Spleen (tissue), 11 donors: ENCODE data around the gene MCRS1. TPM values are rescaled to one million over a fixed set of nuclear protein-coding genes. Genes with fewer than 3 reads are reported as not detected.

Experiments used
- DNase-seq: peaks from one replicate; pipeline ENCODE4 v3.0.0-alpha.2; 2020
- H3K27ac ChIP-seq, 8 donors: fragments of 200-600 bp; sonication (generic) in 7 of 8; 1 replicate in 4 of 8; 2 replicates in 4 of 8; pipeline versions ENCODE4 v1.5.0 to v1.8.0; 2016 to 2021; ENCODE audit warnings: inconsistent platforms in 4 of 8, mild to moderate bottlenecking in 4 of 8, moderate library complexity in 1 of 8
- H3K27me3 ChIP-seq, 7 donors: fragments of 200-600 bp; sonication (generic) in 6 of 7; replicated peaks in 1 of 7; 1 replicate in 4 of 7; 2 replicates in 3 of 7; pipeline versions ENCODE4 v1.5.0 to v1.8.0; 2016 to 2021; ENCODE audit warnings: inconsistent platforms in 3 of 7, mild to moderate bottlenecking in 1 of 7
- H3K36me3 ChIP-seq, 6 donors: fragments of 200-600 bp; sonication (generic) in 5 of 6; 1 replicate in 4 of 6; 2 replicates in 2 of 6; pipeline versions ENCODE4 v1.5.0 to v1.8.0; 2016 to 2021; ENCODE audit warnings: inconsistent platforms in 2 of 6
- H3K4me1 ChIP-seq, 6 donors: fragments of 200-600 bp; sonication (generic) in 5 of 6; 1 replicate in 3 of 6; 2 replicates in 3 of 6; pipeline versions ENCODE4 v1.5.0 to v1.8.0; 2016 to 2021; ENCODE audit warnings: inconsistent platforms in 3 of 6
- H3K4me3 ChIP-seq, 8 donors: fragments of 200-600 bp; sonication (generic) in 7 of 8; 1 replicate in 4 of 8; 2 replicates in 4 of 8; pipeline versions ENCODE4 v1.5.0 to v1.8.0; 2016 to 2021; ENCODE audit warnings: inconsistent platforms in 4 of 8, mild to moderate bottlenecking in 4 of 8, moderate library complexity in 2 of 8
- H3K9me3 ChIP-seq, 8 donors: fragments of 200-600 bp; sonication (generic) in 7 of 8; 1 replicate in 4 of 8; 2 replicates in 4 of 8; pipeline versions ENCODE4 v1.5.0 to v1.8.0; 2016 to 2021; ENCODE audit warnings: inconsistent platforms in 4 of 8
- CTCF ChIP-seq, 11 experiments: fragments of 200-600 bp in 7 of 11; fragments of 450-650 bp in 4 of 11; sonication (generic) in 4 of 11; IDR thresholded peaks in 8 of 11; conservative IDR thresholded peaks in 3 of 11; 1 replicate in 7 of 11; 2 replicates in 4 of 11; pipeline versions ENCODE4 v1.4.0 to v1.8.0; 2016 to 2021; ENCODE audit warnings: antibody characterized with exemption in 11 of 11, inconsistent platforms in 4 of 11, mild to moderate bottlenecking in 1 of 11
- POLR2A ChIP-seq, 3 donors: fragments of 450-650 bp; IDR thresholded peaks; one replicate each; pipeline ENCODE4 v1.5.1; 2017; ENCODE audit warnings: antibody characterized with exemption in 3 of 3, mild to moderate bottlenecking in 1 of 3
- POLR2AphosphoS5 ChIP-seq, 3 donors: sonication (generic); formaldehyde crosslinking; IDR thresholded peaks; one replicate each; pipeline ENCODE4 v1.5.1; 2017; ENCODE audit warnings: antibody characterized with exemption in 3 of 3
- WGBS, 5 donors: extraction: QIAGEN DNeasy Blood & Tissue Kit in 3 of 5; methylation state at CpG; one replicate each; pipeline versions ENCODE4 v1.1.5 to v1.1.7; 2013 to 2018; 5-methylcytosine and 5-hydroxymethylcytosine counted together
- intact Hi-C: fragments of 100-400 bp; cut with DNase I; formaldehyde crosslinking; loops from one replicate; pipeline ENCODE4 v1.15.0; 2023; ENCODE audit warnings: low total_unique reads
- polyA plus RNA-seq, 3 donors: library from polyadenylated mRNA; stranded (reverse); fragments of 200-250 nt; gene quantifications; one replicate each; pipeline ENCODE4 v1.2.1, GENCODE V29; 2013
- total RNA-seq, 7 donors: library from RNA; depleted of rRNA in 3 of 7; stranded (reverse); fragments of >200 nt in 3 of 7; fragmentation: NEBNext Ultra II Directional in 4 of 7; extraction: Animal tissue kit (Norgen Biotek cat#: 25700) in 4 of 7; gene quantifications; one replicate each; pipeline versions ENCODE4 v1.1.0 to v1.2.1, GENCODE V29; 2016 to 2021
- donor health status: healthy with polysubstance abuse.
- donor health status: DM: no; HTN: no; CAD: no; lungs with moderate emphysema.
- donor health status: DM: no; HTN: no; CAD: no.
- donor health status: Bipolar disorder and iron deficiency.
- donor health status: healthy.
- donor health status: DM: no; HTN: no; CAD: no.
- donor health status: DM: yes; HTN: yes; CAD: no.

Gene MCRS1
- total and polyA plus RNA-seq, 10 donors: 44.1 to 64.7 (median 54.3) TPM

GRCh38 chr12:49588721-49589516 lies 21.0 kb upstream of the MCRS1 start:
- intact Hi-C loops: no loop called here
- no peak for TF ChIP-seq POLR2A (IDR thresholded peaks at IDR 0.05)
- no peak for TF ChIP-seq POLR2AphosphoS5 (IDR thresholded peaks at IDR 0.05)
- no peak for TF ChIP-seq CTCF (IDR thresholded peaks at IDR 0.05 in 8 of 11, conservative IDR thresholded peaks at IDR 0.05 in 3 of 11)

GRCh38 chr12:49588281-49588680 lies 20.3 kb upstream of the MCRS1 start:
- H3K4me1 ChIP-seq: peaks cover 0 to 20% (median 3%) of the 10 kb centered on the region in 6 donors
- no peak for DNase-seq
- intact Hi-C loops: no loop called here
- H3K36me3 ChIP-seq: peaks cover 0 to 49% (median 0%) of the 10 kb centered on the region in 6 donors
- TF ChIP-seq POLR2AphosphoS5 (IDR thresholded peaks at IDR 0.05): no peak
- TF ChIP-seq POLR2A (IDR thresholded peaks at IDR 0.05): no peak
- no peak for TF ChIP-seq CTCF (IDR thresholded peaks at IDR 0.05 in 8 of 11, conservative IDR thresholded peaks at IDR 0.05 in 3 of 11)
- H3K27ac ChIP-seq: no peak overlapping the region
- no peaks in the 10 kb centered on the region for H3K27me3 ChIP-seq
- no peak overlapping the region for H3K4me3 ChIP-seq
- 83 to 89% (median 86%) methylated on average over 7 of the region's 7 CpGs for WGBS, 5 donors
- H3K9me3 ChIP-seq: peaks cover 0 to 11% (median 8%) of the 10 kb centered on the region in 8 donors

More at GRCh38 chr12:49588721-49589516, 21.0 kb upstream of the MCRS1 start:
- 75 to 82% (median 81%) methylated on average over 4 of the region's 4 CpGs for WGBS, 5 donors
- H3K9me3 ChIP-seq: peaks cover 0 to 11% (median 8%) of the 10 kb centered on the region in 8 donors
- H3K4me3 ChIP-seq: no peak overlapping the region
- DNase-seq: no peak
- no peaks in the 10 kb centered on the region for H3K27me3 ChIP-seq
- peaks cover 0 to 43% (median 0%) of the 10 kb centered on the region in 6 donors for H3K36me3 ChIP-seq
- peaks cover 0 to 20% (median 1%) of the 10 kb centered on the region in 6 donors for H3K4me1 ChIP-seq
- no peak overlapping the region for H3K27ac ChIP-seq

GRCh38 chr12:49587174-49587908 lies 19.4 kb upstream of the MCRS1 start:
- H3K9me3 ChIP-seq: peaks cover 0 to 11% (median 8%) of the 10 kb centered on the region in 8 donors
- no peaks in the 10 kb centered on the region for H3K27me3 ChIP-seq
- 85 to 93% (median 87%) methylated on average over 11 of the region's 11 CpGs for whole genome bisulfite sequencing, 5 donors
- peaks cover 0 to 51% (median 0%) of the 10 kb centered on the region in 6 donors for H3K36me3 ChIP-seq
- TF ChIP-seq POLR2A (IDR thresholded peaks at IDR 0.05) (no peak), CTCF (IDR thresholded peaks at IDR 0.05 in 8 of 11, conservative IDR thresholded peaks at IDR 0.05 in 3 of 11) (no peak), POLR2AphosphoS5 (IDR thresholded peaks at IDR 0.05) (no peak)
- no peak overlapping the region for H3K4me3 ChIP-seq
- H3K4me1 ChIP-seq: peaks cover 0 to 27% (median 5%) of the 10 kb centered on the region in 6 donors
- intact Hi-C loops: no loop called here
- no peak overlapping the region for H3K27ac ChIP-seq
- DNase-seq: no peak
